Endothelial cell (in vitro differentiated cells): ENCODE results near the gene ZNF580. TPM values are rescaled to one million over a fixed set of nuclear protein-coding genes. Genes with fewer than 3 reads are reported as not detected.

Experiments
- DNase-seq: peaks from one replicate; pipeline ENCODE4 v3.0.0; 2021; ENCODE audit warnings: low spot score
- H3K27ac Mint-ChIP-seq: one replicate; pipeline ENCODE4 v1.8.0; 2021; ENCODE audit warnings: mixed read lengths, inconsistent platforms; ENCODE audit not compliant: unreplicated experiment
- H3K27me3 Mint-ChIP-seq: one replicate; pipeline ENCODE4 v1.8.0; 2021; ENCODE audit warnings: mild to moderate bottlenecking, moderate library complexity, mixed read lengths, inconsistent platforms; ENCODE audit not compliant: unreplicated experiment
- H3K36me3 Mint-ChIP-seq: one replicate; pipeline ENCODE4 v1.8.0; 2021; ENCODE audit warnings: mild to moderate bottlenecking, low read depth, mixed read lengths, inconsistent platforms; ENCODE audit not compliant: unreplicated experiment
- H3K4me1 Mint-ChIP-seq: one replicate; pipeline ENCODE4 v1.8.0; 2021; ENCODE audit warnings: mild to moderate bottlenecking, mixed read lengths, inconsistent platforms; ENCODE audit not compliant: unreplicated experiment
- H3K4me3 Mint-ChIP-seq: one replicate; pipeline ENCODE4 v1.8.0; 2021; ENCODE audit warnings: mild to moderate bottlenecking, mixed read lengths, inconsistent platforms; ENCODE audit not compliant: unreplicated experiment
- H3K9me3 Mint-ChIP-seq: one replicate; pipeline ENCODE4 v1.8.0; 2021; ENCODE audit warnings: mixed read lengths, inconsistent platforms; ENCODE audit not compliant: unreplicated experiment
- total RNA-seq: library from RNA; stranded (reverse); fragmentation: NEBNext Ultra II Directional; extraction: Animal tissue kit (Norgen Biotek cat#: 25700); gene quantifications from one replicate; pipeline ENCODE4 v1.2.1, GENCODE V29; 2021; ENCODE audit not compliant: unreplicated experiment
- TF ChIP-seq, protein P1 (sequence below): fragments of 200-600 bp; sonication (generic); IDR thresholded peaks from one replicate; pipeline ENCODE4 v1.5.0; 2021; ENCODE audit warnings: antibody characterized with exemption; ENCODE audit not compliant: unreplicated experiment

Gene ZNF580
- total RNA-seq, 1 donor from 2014 or later = 34.0 TPM

GRCh38 chr19:55620410-55621204 is 20.2 kb upstream of the ZNF580 start:
- Mint-ChIP-seq H3K27me3 (peaks cover 17% of the 10 kb centered on the region), H3K9me3 (no peaks in the 10 kb centered on the region), H3K27ac (no peak overlapping the region), H3K4me3 (no peak overlapping the region), H3K4me1 (peaks cover 16% of the 10 kb centered on the region), H3K36me3 (peaks cover 17% of the 10 kb centered on the region)
- TF ChIP-seq, protein P1, sequence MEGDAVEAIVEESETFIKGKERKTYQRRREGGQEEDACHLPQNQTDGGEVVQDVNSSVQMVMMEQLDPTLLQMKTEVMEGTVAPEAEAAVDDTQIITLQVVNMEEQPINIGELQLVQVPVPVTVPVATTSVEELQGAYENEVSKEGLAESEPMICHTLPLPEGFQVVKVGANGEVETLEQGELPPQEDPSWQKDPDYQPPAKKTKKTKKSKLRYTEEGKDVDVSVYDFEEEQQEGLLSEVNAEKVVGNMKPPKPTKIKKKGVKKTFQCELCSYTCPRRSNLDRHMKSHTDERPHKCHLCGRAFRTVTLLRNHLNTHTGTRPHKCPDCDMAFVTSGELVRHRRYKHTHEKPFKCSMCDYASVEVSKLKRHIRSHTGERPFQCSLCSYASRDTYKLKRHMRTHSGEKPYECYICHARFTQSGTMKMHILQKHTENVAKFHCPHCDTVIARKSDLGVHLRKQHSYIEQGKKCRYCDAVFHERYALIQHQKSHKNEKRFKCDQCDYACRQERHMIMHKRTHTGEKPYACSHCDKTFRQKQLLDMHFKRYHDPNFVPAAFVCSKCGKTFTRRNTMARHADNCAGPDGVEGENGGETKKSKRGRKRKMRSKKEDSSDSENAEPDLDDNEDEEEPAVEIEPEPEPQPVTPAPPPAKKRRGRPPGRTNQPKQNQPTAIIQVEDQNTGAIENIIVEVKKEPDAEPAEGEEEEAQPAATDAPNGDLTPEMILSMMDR = no peak
- DNase-seq = no peak

GRCh38 chr19:55621205-55621672 is 19.6 kb upstream of the ZNF580 start:
- no peak for DNase-seq
- peaks cover 17% of the 10 kb centered on the region for H3K36me3 Mint-ChIP-seq
- H3K9me3 Mint-ChIP-seq = no peaks in the 10 kb centered on the region
- peaks cover 17% of the 10 kb centered on the region for H3K27me3 Mint-ChIP-seq
- H3K27ac Mint-ChIP-seq = no peak overlapping the region
- H3K4me3 Mint-ChIP-seq = no peak overlapping the region
- TF ChIP-seq, protein P1 = no peak
- peaks cover 16% of the 10 kb centered on the region for H3K4me1 Mint-ChIP-seq

- DNase-seq = no peak
- no peaks in the 10 kb centered on the region for H3K9me3 Mint-ChIP-seq
These were observed 19.1 kb upstream of the ZNF580 start for GRCh38 chr19:55621673-55622231.

GRCh38 chr19:55622242-55622969 is 18.4 kb upstream of the ZNF580 start:
- no peaks in the 10 kb centered on the region for H3K9me3 Mint-ChIP-seq
- H3K4me3 Mint-ChIP-seq = no peak overlapping the region
- H3K27me3 Mint-ChIP-seq = peaks cover 11% of the 10 kb centered on the region
- no peak overlapping the region for H3K27ac Mint-ChIP-seq
- H3K4me1 Mint-ChIP-seq = peaks cover 16% of the 10 kb centered on the region
- no peak for DNase-seq
- peaks cover 11% of the 10 kb centered on the region for H3K36me3 Mint-ChIP-seq
- TF ChIP-seq, protein P1 = no peak

More at GRCh38 chr19:55621673-55622231, 19.1 kb upstream of the ZNF580 start:
- no peak overlapping the region for H3K4me3 Mint-ChIP-seq
- H3K27ac Mint-ChIP-seq = no peak overlapping the region
- H3K4me1 Mint-ChIP-seq = peaks cover 16% of the 10 kb centered on the region
- TF ChIP-seq, protein P1 = no peak
- H3K27me3 Mint-ChIP-seq = peaks cover 15% of the 10 kb centered on the region
- peaks cover 16% of the 10 kb centered on the region for H3K36me3 Mint-ChIP-seq
